Endodermal cell (in vitro differentiated cells): ENCODE results near the gene COL6A3. TPM values are rescaled to one million over a fixed set of nuclear protein-coding genes. Genes with fewer than 3 reads are reported as not detected.

Experiments used
- DNase-seq: peaks from one replicate; pipeline ENCODE4 v3.0.0-alpha.2; 2017
- H3K27ac ChIP-seq: 2 replicates; pipeline ENCODE4 v1.5.1; 2013; ENCODE audit warnings: mild to moderate bottlenecking, low read depth, low read length, moderate library complexity
- H3K27me3 ChIP-seq: 2 replicates; pipeline ENCODE4 v1.6.1; 2013; ENCODE audit warnings: mild to moderate bottlenecking, low read length, moderate library complexity; ENCODE audit not compliant: insufficient read depth, control insufficient read depth, poor library complexity, severe bottlenecking
- H3K36me3 ChIP-seq: 2 replicates; pipeline ENCODE4 v1.7.0; 2013; ENCODE audit warnings: mild to moderate bottlenecking, low read length, moderate library complexity; ENCODE audit not compliant: control insufficient read depth, insufficient read depth
- H3K4me1 ChIP-seq: one replicate; pipeline ENCODE4 v1.7.0; 2013; ENCODE audit warnings: low read length; ENCODE audit not compliant: control insufficient read depth, insufficient read depth
- H3K4me3 ChIP-seq: 2 replicates; pipeline ENCODE4 v1.5.1; 2013; ENCODE audit warnings: mild to moderate bottlenecking, low read length, moderate library complexity
- H3K9ac ChIP-seq: 2 replicates; pipeline ENCODE4 v1.6.1; 2013; ENCODE audit warnings: mild to moderate bottlenecking, low read length, moderate library complexity; ENCODE audit not compliant: poor library complexity, severe bottlenecking; ENCODE audit errors: extremely low read depth
- H3K9me3 ChIP-seq: 2 replicates; pipeline ENCODE4 v1.6.1; 2013; ENCODE audit warnings: mild to moderate bottlenecking, low read length, moderate library complexity; ENCODE audit not compliant: control insufficient read depth
- H3K27ac Mint-ChIP-seq: 2 replicates; pipeline ENCODE4 v1.8.0; 2020; ENCODE audit warnings: mixed read lengths
- H3K27me3 Mint-ChIP-seq: 2 replicates; pipeline ENCODE4 v1.8.0; 2021; ENCODE audit warnings: mild to moderate bottlenecking, mixed read lengths; ENCODE audit not compliant: insufficient read depth
- H3K36me3 Mint-ChIP-seq: 2 replicates; pipeline ENCODE4 v1.8.0; 2020; ENCODE audit warnings: low read depth, mixed read lengths
- H3K4me1 Mint-ChIP-seq: 2 replicates; pipeline ENCODE4 v1.8.0; 2020; ENCODE audit warnings: mixed read lengths
- H3K4me3 Mint-ChIP-seq: 2 replicates; pipeline ENCODE4 v1.8.0; 2020; ENCODE audit warnings: mild to moderate bottlenecking, moderate library complexity, mixed read lengths
- H3K9me3 Mint-ChIP-seq: 2 replicates; pipeline ENCODE4 v1.8.0; 2020; ENCODE audit warnings: mild to moderate bottlenecking, mixed read lengths
- WGBS, 2 experiments: methylation state at CpG; one replicate each; pipeline versions ENCODE4 v1.1.5 to v1.1.7; 2013; ENCODE audit warnings: missing lambda C conversion rate in 2 of 2, mixed read lengths in 1 of 2; ENCODE audit not compliant: insufficient coverage in 1 of 2, insufficient read length in 1 of 2; 5-methylcytosine and 5-hydroxymethylcytosine counted together
- total RNA-seq, 2 donors: library from RNA; stranded (reverse); fragmentation: NEBNext Ultra II Directional in 1 of 2; extraction: Animal tissue kit (Norgen Biotek cat#: 25700) in 1 of 2; gene quantifications; 2 replicates in 1 of 2; 3 replicates in 1 of 2; pipeline ENCODE4 v1.2.1, GENCODE V29; 2021
- TF ChIP-seq, protein P1 (sequence below): fragments of 200-600 bp; sonication (generic); conservative IDR thresholded peaks from 2 replicates; pipeline ENCODE4 v1.5.0; 2021; ENCODE audit warnings: antibody characterized with exemption, mild to moderate bottlenecking

COL6A3 gene
- total RNA-seq, 2 donors from 2014 or later = 0.40 to 1.2 TPM

DNA sequence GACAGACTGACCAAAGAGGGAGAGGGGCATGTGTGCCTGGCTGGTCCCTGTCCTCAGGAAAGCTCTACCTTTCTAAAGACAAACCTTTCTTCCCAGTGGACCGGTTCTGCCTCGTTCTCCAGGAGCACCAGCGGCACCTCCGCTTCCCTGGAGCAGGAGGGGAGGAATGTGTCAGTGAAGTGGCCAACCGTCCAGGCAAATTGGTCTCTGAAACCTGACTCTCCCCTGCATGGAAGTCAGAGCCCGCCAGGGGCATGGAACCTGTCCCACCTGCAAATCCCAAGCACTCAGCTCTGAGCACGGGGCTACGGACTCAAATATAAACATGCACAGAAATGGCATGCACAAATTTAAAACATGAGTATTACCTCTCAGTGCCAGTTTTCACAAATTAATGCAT, 62.9 kb downstream of the COL6A3 start:
- no peaks in the 10 kb centered on the region for H3K9me3 ChIP-seq
- H3K9ac ChIP-seq = no peak overlapping the region
- no peaks in the 10 kb centered on the region for H3K27me3 ChIP-seq
- H3K4me3 ChIP-seq = no peak overlapping the region
- no peak overlapping the region for H3K27ac Mint-ChIP-seq
- H3K4me1 ChIP-seq = no peaks in the 10 kb centered on the region
- H3K9me3 Mint-ChIP-seq = no peaks in the 10 kb centered on the region
- H3K36me3 Mint-ChIP-seq = no peaks in the 10 kb centered on the region
- no peak overlapping the region for H3K27ac ChIP-seq
- TF ChIP-seq, protein P1, sequence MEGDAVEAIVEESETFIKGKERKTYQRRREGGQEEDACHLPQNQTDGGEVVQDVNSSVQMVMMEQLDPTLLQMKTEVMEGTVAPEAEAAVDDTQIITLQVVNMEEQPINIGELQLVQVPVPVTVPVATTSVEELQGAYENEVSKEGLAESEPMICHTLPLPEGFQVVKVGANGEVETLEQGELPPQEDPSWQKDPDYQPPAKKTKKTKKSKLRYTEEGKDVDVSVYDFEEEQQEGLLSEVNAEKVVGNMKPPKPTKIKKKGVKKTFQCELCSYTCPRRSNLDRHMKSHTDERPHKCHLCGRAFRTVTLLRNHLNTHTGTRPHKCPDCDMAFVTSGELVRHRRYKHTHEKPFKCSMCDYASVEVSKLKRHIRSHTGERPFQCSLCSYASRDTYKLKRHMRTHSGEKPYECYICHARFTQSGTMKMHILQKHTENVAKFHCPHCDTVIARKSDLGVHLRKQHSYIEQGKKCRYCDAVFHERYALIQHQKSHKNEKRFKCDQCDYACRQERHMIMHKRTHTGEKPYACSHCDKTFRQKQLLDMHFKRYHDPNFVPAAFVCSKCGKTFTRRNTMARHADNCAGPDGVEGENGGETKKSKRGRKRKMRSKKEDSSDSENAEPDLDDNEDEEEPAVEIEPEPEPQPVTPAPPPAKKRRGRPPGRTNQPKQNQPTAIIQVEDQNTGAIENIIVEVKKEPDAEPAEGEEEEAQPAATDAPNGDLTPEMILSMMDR = no peak
- WGBS, 2 experiments = 82 to 86% methylated on average over 3 to 8 of the region's 8 CpGs
- peaks cover 11% of the 10 kb centered on the region for H3K4me1 Mint-ChIP-seq
- H3K36me3 ChIP-seq = no peaks in the 10 kb centered on the region
- DNase-seq = no peak
- peaks cover 16% of the 10 kb centered on the region for H3K27me3 Mint-ChIP-seq
- H3K4me3 Mint-ChIP-seq = no peak overlapping the region

DNA sequence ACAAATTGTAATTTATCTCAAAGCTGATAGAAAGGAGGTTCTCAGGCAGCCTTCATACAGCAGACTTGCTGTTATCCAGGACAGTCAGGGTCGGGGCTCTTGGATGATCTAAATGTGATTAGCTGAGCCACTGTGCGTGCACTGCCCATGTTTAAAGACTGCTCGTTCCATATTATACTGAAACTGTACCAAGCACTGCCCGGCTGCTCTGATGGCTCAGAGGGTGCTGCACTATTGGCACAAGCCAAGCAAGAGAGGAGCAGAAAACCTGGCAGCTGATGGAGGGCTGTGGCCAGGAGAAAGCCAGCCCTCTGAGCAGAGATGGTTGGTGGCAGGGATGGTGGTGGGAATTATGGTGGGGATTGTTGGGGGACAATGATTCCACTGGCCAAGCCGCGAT, 63.4 kb downstream of the COL6A3 start:
- Mint-ChIP-seq H3K27ac (no peak overlapping the region), H3K4me3 (no peak overlapping the region), H3K4me1 (peaks cover 11% of the 10 kb centered on the region), H3K27me3 (peaks cover 16% of the 10 kb centered on the region), H3K36me3 (no peaks in the 10 kb centered on the region), H3K9me3 (no peaks in the 10 kb centered on the region)
- 93 to 100% methylated on average over 3 to 6 of the region's 6 CpGs for WGBS, 2 experiments
- Histone ChIP-seq H3K9ac (no peak overlapping the region), H3K27me3 (no peaks in the 10 kb centered on the region), H3K4me1 (no peaks in the 10 kb centered on the region), H3K27ac (no peak overlapping the region), H3K4me3 (no peak overlapping the region), H3K36me3 (no peaks in the 10 kb centered on the region), H3K9me3 (no peaks in the 10 kb centered on the region)
- TF ChIP-seq, protein P1 = no peak
- DNase-seq = no peak

DNA sequence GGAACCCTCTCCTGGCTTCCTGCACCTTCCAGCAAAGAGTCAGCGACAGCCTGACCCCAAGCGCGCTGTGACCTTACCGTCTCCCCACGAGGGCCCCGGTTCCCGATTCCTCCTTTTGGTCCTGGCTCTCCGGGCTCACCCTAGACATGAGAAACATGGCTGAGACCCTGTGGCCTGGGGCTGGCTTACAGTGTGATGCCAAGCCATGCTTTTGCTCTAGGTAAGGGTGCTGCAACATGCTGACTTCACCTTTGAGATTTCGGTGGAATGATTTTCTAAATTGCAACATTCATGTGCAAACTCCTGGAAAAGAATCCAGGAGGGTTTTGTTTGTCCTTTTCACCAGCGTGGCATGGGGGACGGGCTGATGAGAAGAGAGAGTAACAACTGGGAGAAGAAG, 63.9 kb downstream of the COL6A3 start:
- no peak overlapping the region for H3K4me3 Mint-ChIP-seq
- WGBS, 2 experiments = 94 to 100% methylated on average over 9 to 11 of the region's 11 CpGs
- Histone ChIP-seq H3K9me3 (no peaks in the 10 kb centered on the region), H3K27me3 (no peaks in the 10 kb centered on the region), H3K4me3 (no peak overlapping the region), H3K27ac (no peak overlapping the region), H3K4me1 (no peaks in the 10 kb centered on the region), H3K36me3 (no peaks in the 10 kb centered on the region), H3K9ac (no peak overlapping the region)
- no peaks in the 10 kb centered on the region for H3K9me3 Mint-ChIP-seq
- TF ChIP-seq, protein P1 = no peak
- no peak overlapping the region for H3K27ac Mint-ChIP-seq
- no peak for DNase-seq
- peaks cover 11% of the 10 kb centered on the region for H3K4me1 Mint-ChIP-seq
- H3K36me3 Mint-ChIP-seq = no peaks in the 10 kb centered on the region
- peaks cover 16% of the 10 kb centered on the region for H3K27me3 Mint-ChIP-seq
